HG02885 (cell line): ENCODE results near the gene MRPL1.
"Not testable (repeated sequence)": the region's sequence is repeated elsewhere in the genome, so short reads cannot be mapped to it uniquely, and the experiment has no call there.

Source experiments
- ATAC-seq: cut with Tn5 transposase; IDR thresholded peaks from one replicate; pipeline ENCODE4 v1.9.1; 2021; ENCODE audit warnings: mild to moderate bottlenecking; ENCODE audit not compliant: unreplicated experiment, poor library complexity

Gene MRPL1

GRCh38 chr4:77848508-77848907 lies 14.1 kb upstream of the MRPL1 start:
- no peak for ATAC-seq

- ATAC-seq: no peak
Measured at GRCh38 chr4:77849278-77849965, 13.2 kb upstream of the MRPL1 start.

DNA sequence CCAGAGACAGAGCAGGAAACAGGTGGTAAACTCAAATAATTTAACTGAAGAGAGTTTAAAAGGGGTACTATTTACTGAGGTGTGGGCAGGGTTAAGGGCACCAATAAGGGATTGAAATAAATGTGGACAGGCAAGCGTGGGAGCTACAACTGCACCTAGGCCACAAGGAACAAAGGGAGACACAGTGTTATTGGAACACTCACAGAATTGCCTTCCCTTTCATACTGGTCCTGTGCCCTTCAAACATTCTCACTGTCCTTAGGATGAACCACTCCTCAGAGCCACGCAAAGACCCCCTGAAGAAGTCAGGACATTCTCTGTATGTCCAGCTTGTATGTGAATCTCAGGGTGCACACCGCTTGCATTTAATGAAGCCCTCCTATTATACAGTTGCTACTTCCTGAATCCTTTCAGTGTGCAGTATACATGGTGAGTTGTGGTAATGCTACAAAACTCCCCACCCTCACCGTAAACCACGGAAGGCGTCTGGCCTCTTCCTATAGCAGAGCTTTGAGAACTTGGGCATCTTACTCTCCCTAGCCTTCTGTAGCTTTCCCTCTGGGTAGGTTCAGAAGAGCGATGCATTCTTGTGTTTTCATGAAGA lies 9.6 kb upstream of the MRPL1 start:
- ATAC-seq: peak; percentile 98

GRCh38 chr4:77854431-77855111 lies 8.1 kb upstream of the MRPL1 start:
- no peak for ATAC-seq

- no peak for ATAC-seq
Measured at GRCh38 chr4:77856152-77856551, 6.5 kb upstream of the MRPL1 start.

DNA sequence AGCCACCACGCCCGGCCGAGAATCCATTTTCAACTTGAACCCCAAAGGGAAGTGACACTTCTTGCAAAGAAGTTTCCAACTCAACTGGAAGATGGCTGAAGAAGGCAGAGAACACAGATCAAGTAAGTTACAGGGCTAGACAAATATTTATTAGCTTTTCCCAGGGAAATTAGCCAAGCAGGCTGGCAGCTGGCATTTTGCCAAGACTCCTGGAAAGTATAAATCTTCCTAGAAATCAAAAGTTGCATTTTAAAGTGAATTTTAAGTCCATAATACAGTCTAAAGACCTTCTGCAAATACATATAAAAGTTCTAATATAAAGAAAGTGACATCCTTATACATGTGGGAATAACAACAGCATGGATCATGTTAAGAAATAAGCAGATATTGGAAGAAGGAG lies 3.4 kb upstream of the MRPL1 start:
- ATAC-seq: no peak

GRCh38 chr4:77861495-77861894 lies 1.1 kb upstream of the MRPL1 start:
- peak; percentile 26 for ATAC-seq

GRCh38 chr4:77863341-77863740 lies 711 bp downstream of the MRPL1 start:
- not testable (repeated sequence) for ATAC-seq

DNA sequence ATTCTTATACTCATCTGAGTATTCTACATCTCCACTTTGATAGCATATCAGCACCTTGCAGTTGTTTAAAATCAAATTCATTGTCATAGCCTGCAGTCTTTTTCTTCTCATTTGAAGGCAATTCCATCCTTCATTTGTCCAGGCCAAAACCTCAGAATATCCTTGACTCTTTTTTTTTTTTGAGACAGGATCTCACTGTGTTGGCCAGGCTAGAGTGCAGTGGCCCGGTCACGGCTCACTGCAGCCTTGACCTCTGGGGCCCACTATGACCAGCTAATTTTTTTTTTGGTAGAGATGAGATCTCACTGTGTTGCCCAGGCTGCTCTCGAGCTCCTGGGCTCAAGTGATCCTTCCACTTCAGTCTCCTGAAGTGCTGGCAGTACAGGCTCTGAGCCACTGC lies 2.6 kb downstream of the MRPL1 start:
- ATAC-seq: no peak

GRCh38 chr4:77872723-77873445 lies 10.3 kb downstream of the MRPL1 start:
- ATAC-seq: no peak

- no peak for ATAC-seq
Measured at GRCh38 chr4:77877167-77877566, 14.5 kb downstream of the MRPL1 start.

GRCh38 chr4:77877771-77878565 lies 15.3 kb downstream of the MRPL1 start:
- no peak for ATAC-seq

DNA sequence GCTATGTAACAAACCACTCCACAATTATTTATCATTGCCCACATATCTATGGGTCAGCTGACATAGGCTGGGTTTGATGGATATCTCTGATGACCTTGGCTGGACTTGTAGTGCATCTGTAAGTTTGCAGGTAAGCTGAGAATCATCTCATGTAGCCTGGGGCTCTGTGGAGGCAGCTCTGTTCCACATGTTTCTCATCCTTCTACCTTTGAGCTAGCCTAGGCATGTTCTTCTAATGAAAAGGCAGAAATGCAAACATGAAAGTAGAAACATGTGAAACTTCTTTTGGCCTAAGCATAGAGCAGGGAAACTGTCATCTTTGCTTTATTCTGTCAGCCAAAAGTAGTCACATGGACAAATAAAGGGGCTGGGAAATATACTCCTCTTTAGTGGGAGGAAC lies 18.2 kb downstream of the MRPL1 start:
- no peak for ATAC-seq

GRCh38 chr4:77881460-77882295 lies 19.0 kb downstream of the MRPL1 start:
- ATAC-seq: no peak

- peak; percentile 78 for ATAC-seq
Measured at GRCh38 chr4:77893451-77893850, 30.8 kb downstream of the MRPL1 start.

- no peak for ATAC-seq
Measured at GRCh38 chr4:77899607-77900006, 37.0 kb downstream of the MRPL1 start.

- ATAC-seq: no peak
Measured at GRCh38 chr4:77903186-77903585, 40.6 kb downstream of the MRPL1 start.

DNA sequence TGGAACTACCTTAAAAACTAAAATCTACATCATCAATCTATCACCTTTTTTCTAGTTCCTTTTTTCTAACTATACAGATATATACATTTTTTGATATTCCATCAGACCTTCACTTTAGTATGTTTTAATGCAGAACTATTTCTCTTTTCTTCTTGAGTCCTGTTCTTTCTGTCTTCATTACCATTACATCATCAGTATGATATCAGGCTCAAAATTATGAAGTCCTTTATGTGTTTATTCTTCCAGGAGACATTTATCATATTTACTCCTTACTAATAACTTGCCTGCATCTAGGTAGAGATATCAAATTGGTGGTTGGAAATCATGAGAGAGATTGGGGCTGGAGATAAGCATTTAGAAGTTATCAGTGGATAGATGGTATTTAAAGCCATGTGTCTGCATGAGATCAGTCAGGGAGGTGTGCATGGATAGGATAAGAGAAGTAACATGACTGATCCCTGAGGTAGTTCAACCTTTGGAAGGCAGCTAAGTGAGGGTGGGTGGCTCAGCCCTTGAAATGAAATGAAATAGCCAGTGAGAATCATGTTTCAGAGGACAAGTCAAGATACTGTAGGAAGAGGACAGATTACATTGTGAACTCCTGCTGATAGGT lies 43.1 kb downstream of the MRPL1 start:
- no peak for ATAC-seq

DNA sequence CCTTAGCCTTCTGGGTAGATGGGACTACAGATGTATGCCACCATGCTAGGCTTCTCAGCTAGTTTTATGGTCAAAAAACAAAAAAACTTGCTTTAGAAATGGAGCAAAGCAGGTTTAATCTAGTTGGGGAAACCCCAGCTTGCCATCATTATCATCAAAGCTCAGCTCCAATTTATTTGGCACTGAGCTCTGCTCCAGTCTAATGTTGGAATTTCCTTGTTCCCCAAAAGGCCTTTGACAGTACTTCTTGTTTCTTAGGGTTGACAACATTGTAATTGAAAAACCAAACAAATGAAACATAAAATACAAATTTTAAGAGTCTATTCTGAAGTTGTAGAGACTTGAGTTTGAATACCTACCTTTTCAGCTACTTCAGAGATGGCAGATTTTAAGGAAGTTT lies 48.0 kb downstream of the MRPL1 start:
- no peak for ATAC-seq
